Effector CD4-positive, alpha-beta T cell (primary cell): ENCODE results near the gene CEP152.

Experiments used
- DNase-seq: peaks from one replicate; pipeline ENCODE4 v3.0.0-alpha.2; 2020

CEP152 gene

DNA sequence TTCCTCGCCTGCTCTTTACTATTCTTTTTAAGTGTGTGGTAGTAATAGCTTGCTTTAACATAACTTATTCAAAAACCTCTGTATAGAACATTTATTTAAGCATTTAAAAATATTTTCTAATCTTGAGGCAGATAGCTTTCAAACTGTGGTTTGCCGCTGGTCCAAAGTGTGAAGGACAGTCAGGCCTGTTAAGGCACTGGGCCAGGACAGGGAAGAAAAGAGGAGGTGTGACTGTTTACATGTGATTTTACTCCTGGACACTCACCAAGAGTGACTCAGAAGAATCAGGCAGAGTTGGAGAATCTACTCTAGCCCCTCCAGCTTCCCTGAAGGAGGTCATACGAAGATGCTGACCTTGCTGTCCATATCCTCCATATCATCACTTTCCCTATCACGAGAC lies 44.7 kb downstream of the CEP152 start:
- no peak for DNase-seq

DNA sequence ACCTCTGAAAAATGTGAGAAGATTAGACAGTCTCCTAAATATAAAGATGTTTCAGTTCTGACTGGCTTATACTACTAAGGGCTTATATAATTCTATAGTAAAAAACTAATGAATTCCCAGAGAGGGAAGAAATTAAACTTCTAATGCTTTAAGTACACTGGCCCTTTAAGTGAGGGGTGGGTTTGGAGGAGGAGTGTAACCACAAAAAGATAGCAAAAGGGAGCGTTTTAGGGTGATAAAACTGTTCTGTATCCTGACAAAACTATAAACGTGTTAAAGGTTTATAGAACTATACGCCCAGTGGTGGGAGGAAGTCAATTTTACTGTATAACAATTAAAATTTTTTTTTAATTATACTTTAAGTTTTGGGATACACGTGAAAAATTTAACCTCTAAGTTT lies 45.8 kb downstream of the CEP152 start:
- no peak for DNase-seq

DNA sequence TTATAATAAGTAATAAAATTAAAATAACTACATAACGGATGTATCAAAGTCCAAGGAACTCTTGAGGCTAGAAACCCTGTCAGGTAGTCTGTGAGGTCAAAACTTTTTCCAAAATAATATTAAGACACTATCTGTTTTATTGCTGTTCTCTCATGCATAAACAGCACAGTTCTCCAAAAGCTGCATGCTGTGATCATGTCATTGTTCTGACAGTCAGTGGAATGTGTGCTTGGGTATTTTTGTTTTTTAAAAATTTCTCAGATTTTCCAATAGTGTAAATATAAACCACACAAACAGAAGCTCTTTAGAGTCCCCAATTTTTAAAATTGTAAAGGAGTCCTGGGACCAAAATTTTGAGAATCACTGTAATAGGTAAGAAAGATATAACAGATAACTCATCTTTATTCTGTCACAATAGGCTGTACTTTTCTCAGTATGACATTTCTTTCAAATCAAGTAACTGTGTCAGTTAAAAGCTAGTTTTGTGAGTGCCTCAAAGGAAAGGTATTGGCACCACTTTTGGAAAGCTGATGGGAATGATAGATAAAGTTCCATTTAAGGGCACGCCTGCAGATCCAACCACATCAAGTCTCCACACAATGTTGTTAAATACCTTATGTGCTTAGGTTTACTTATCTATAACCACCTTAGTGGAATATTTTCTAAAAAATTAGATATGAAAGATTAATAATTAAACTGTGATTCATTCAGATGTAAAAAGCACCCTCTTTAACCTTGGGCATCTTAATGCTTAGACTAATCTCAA lies 49.3 kb downstream of the CEP152 start:
- no peak for DNase-seq

DNA sequence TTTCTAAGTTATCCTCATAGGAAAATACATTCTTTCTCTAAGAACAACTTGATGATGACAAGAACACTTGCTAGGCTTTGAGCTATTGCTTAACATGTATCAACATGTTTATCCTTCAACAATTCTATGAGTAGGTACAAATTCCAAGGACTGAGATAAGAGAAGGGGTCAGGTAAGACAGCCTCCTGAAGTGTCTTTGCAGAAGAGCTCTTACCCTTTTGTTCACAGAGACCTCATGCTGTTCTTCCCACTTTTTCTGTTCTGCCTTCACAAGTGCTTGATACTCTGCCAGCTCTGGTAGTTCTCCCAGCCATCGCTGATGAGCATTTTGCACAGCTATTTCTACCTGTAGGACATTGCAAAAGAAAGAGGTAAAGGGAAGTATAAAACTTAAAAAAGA lies 50.9 kb downstream of the CEP152 start:
- DNase-seq: no peak

DNA sequence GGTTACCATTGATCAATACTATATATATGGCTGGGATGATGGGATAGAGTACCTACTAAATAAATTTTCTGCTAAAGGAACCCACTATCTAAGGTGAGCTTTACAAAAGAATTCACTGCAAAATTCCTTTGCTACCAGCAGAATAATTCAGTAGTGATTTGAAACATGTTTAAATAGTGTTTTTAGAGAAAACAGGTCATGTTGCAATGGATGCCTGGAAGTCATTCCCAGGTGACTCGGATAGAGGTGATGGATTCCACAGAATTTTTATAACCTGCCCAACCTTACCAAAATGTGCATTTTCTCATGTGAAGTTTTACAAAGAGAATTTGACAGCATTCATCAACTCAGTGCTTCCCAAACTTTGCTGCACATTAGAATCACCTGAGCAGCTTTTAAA lies 53.2 kb downstream of the CEP152 start:
- no peak for DNase-seq

DNA sequence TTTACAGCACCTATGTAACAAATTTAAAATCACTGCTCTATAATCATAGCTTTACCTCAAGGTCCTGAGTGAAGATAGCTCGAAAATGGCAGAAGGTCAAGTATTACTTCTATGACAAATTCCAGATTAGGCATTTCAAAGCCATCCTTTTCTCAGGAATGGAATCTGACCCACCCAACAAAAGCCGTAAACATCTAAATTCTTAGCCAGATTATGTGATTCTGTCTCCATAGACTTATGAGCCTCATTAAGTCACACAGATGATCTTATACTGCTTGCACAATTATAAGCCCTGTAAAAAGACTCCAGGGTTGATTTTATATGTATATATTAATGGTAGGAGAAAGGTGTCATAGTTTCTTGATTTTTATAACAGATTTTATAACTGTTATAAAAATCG lies 56.9 kb downstream of the CEP152 start:
- no peak for DNase-seq

DNA sequence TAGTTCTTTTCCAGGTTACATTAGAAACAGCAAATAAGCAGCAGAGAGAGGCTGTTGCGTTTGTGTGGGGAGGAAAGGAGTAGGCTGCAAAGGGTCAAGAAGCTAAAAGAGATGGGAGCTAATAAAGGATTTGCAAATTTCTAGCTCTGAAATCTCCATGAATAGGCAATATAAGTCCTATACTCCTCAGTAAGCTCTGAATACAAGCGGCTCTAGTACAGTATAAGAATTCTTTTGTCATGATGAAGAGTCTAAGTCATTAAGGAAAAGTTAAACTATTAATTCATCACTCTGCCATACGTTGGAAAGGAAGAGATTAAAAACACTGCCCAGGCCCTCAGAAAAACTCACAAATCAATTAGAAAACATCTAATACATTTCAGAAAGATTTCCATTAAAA lies 59.3 kb downstream of the CEP152 start:
- DNase-seq: no peak

DNA sequence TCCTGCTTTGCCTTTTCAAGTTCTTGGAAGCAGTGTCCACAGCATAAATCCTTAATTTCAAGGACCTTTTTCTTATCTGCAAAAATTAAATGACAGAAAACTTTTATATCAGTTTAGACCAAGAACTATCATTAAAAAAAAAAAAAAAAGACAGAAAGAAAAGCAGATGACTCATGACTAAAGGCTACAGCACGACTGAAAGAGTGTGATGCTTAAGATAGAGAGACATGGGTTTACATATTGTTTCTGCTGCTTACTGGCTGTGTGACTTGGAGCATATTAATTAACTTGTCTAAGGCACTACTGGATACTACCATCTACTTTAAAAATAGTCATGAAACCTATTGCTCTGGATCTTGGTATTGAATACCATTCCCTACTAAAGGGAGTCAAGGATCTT lies 62.3 kb downstream of the CEP152 start:
- DNase-seq: no peak

DNA sequence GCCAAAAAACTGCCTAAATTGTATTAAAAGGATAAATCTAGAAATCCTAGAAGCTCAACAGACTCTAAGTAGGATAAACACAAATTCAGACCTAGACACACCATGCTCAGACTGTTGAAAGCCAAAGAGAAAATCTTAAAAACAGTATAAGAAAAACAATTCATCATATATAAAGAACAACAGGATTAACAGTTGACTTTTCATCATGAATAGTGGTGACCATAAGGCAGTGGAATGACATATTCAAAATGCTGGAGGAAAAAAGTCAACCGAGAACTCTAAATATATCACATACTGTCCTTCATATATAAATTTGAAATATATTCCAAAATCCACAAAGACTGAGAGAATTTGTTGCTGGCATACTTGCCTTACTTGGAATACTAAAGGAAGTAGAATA lies 77.3 kb downstream of the CEP152 start:
- DNase-seq: no peak

DNA sequence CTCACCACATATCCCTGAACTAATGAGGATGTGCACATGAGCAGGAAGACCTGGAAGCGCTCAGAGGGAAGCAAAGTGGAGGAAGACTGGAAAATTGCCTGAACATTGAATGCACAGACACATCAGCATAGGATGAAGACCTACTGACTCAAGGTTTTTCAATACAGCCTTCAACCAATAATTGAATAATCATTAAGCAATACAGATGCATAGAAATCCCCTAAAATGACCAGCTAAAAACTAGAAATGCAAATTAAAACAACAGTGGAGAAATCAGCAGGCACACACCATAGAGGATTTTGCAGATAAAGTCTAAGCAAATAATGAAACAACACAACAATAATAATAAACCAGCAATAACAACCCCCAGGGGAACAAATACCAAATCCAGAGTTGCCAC lies 80.4 kb downstream of the CEP152 start:
- no peak for DNase-seq

DNA sequence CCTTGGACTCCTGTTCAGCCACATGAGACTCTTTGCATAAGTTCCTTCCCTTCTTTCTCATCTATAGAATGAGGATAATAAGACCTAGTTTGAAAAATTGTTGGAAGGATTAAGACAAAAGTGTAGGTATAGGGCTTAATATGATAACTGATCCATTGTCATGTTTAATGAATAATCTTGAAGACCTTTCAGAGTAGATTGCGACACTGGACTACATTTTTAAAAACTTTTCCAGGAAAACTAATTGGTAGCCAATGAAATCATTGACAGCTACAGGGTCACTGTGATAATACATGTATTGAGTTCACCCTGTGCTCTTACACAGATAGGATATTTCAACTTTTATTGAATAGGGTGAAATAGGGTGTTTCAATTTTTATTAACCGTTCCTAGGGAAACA lies 86.9 kb downstream of the CEP152 start:
- DNase-seq: no peak

DNA sequence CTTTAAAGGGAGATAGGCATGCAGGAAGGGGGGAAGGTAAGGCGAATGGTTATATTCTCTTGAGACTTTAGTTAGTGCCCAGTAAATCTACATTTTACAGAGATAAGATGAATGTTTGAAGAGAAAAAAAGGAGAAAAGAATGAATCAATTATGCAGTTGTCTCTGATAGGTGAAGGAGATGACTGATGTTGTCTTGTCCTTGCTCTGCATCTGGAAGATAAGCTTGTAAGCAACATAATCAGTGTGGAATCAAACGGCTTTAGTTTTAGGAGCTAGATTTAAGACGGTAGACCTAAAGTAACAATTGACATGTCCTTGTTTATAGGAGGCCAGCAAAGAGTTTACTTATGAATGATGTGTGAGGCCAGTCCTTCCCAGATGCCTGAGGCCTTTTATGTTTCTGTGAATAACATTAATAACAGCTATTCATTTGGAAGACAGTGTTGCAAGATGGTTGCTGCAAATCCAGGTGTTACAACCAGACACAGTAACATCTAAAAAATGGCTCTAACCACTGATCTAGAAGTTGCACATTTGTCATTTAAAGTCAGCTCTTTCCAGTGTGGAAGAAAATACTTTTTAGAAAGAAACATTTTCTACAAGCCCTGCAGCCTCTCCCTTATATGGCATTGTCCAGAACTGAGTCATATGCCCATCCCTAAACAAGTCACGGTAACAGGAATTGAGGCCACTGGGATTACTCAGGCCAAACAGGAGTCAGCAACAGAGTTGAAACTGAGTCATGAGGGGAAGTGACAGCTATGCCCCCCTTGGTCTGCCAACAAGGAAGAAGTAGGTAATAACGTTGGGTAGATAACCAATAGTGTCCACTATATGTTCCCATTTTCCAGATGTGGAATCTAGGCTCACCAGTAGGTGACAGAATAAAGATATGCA lies 87.9 kb downstream of the CEP152 start:
- DNase-seq: no peak

DNA sequence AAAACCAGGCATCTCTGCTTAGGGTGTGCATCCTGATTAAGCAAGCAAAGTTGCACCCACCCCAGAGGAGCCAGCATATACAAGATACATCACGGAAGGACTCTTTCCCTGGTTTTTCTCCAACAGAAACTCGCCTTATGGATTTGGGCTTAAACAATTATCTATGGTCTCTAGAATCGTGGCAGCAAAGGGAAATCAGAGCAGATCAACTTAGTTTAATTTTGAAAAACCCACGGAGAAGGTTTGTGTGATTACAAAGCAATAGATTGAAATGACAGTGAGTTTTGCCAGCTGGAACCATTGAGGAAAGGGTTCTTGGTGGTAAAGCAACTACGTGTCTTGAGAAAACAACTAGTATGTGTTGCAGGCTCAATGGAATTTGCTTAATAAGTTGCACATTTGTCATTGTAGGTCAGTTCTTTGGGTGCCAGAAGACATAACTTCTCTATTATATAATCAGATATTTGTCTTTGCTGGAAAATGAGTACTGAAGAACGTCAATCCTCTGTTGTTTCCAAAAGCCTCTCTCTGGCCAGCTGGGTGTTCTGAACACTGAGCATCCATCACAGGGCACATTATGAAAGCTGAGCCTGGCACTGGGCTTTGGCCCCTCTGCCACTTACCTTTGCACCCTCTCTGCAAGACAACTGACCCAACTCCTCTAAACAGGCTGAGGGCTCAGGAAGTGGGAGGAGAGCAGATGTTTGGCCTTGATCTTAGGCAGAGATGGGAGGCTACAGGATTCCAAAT lies 89.6 kb downstream of the CEP152 start:
- no peak for DNase-seq

DNA sequence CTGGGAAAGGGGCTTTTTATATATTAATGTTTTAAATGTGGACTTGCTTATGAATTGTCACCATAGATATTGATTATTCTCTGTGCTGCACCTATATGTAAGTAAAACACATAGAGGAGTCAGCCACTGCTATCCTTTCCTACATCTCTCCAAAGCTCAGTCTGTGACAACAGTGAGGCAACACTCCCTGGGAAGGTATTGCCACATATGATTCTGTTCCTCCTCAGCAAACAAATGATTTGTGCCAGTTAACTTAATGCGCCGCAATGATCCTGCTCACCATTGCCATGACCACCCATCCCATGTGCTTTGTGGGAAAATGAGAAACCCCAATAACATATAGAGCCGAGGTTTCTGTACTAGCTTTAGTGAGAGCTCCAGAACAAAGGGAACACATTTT lies 90.2 kb downstream of the CEP152 start:
- DNase-seq: no peak

DNA sequence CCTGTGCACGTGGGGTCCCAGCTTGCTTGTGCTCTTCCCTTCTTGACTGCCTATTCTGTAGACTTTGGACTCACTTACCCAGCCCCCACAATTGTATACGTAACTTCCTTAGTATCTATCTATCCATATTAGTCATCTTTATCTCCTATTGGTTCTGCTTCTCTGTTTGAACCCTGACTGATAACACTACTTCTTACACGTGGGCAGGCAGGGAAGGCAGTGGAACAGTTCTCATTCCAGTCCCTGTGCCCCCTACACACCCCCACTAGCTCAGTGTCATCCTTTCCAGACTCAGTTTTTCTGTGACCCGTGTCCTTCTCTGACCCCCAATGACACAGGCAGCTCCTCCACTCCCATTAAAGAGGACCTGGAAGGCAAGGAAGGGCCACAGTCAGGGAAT lies 91.2 kb downstream of the CEP152 start:
- no peak for DNase-seq

DNA sequence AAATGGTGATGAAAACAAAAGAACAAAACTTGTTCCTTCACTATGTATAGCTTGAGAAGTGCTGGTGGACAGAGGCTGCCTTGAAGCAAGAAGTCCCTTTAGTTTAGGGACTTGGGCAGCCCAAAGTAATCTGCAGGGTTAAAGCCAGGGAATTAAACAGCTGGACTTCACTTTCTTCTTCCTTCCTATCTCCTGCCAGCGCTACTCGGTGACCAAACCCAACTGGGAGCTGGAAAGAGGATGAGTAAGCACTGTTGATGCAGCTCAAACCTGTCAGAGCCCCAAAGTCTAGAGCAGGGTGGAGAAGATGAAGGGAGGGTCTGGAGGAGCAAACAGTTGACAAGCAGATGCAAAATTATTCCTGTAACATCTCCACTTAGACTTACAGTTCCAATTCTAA lies 92.2 kb downstream of the CEP152 start:
- no peak for DNase-seq

DNA sequence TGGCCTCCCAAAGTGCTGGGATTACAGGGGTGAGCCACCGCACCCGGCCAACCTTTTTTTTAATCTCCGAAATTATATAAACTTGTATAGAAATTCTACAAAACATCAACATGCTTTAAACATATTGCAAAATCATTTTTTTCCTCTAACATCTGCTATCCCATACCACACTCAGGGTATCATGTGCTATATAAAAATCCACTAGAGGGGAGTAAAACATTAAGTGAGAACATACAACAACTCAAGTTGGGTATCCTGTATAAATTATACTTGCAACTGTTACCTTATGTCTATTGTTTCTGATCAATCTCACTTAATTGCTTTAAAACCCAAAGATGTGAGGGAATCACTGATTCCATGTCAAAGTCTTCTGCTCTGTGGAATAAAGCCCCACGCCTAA lies 93.4 kb downstream of the CEP152 start:
- DNase-seq: no peak

DNA sequence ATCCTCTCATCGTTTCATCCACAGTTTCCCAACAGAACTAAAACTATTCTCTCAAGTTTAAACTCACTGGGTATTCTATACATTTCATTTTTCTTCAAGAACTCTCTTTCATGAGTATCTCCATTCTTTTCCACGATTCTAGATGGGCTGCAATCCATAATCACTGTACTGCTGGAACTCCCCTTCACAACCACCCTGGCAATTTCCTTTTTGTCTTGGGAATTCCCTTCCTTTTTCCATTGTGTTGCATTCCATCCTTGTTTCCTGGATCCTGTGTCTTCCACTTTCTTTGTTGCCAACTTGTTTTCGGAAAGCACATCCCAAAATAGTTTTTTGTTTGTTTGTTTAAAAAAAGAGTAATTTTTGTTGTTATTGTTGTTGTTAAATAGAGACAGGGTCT lies 98.3 kb downstream of the CEP152 start:
- no peak for DNase-seq

DNA sequence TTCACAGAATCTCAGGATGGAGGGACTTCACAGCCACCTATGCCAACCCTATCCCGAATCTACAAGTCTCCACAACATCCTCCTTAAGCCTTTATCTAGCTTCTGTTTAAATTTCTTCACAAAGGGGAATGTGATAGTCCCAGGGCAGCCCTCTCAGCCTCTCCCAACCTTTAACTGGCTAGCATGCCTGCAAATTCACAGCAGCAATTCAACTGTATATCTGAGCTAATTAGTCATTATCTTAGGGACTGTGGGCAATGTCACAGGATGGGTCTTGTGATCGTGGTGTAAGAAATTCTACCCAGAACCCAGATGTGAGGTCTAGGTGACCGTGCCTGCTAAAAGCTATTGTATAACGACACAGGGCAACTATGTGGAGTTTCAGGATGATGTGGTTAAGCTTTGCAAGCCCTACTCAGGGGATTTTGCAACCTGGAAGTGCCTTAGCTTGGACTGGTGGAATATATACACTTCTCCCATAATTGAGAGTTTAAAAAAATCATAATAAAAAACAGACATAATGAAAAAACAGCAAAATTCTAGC lies 99.8 kb downstream of the CEP152 start:
- DNase-seq: no peak

DNA sequence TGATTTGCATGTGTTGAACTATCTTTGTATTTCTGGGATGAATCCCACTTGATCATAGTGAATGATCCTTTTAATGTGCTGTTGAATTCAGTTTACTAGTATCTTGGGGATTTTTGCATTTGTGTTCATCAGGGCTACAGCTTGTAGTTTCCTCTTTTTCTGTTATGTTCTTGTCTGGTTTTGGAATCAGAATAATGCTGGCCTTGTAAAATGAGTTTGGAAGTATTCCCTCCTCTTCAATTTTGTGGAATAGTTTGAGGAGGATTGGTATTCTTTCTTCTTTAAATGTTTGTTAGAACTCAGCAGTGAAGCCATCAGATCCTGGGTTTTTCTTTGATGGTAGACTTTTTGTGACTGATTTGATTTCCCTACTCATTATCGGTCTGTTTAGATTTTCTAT lies 102.2 kb downstream of the CEP152 start:
- DNase-seq: no peak

DNA sequence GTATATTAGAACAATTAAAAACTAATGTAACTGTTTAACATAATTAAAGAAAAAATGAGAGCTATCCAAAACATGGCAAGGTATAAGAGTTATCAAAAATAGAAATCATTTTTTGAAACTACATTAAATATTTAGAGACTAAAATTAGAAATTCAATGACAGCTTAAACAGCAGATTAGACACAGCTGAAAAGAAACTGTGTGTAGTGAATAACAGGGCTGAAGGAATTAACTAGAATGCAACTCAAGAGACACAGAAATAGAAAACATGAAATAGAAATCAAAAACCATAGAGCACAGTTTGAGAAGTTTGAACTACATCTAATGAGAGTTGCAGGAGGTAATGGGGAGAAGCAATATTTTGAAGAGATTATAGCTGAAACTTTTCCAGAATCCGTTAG lies 105.5 kb downstream of the CEP152 start:
- no peak for DNase-seq

DNA sequence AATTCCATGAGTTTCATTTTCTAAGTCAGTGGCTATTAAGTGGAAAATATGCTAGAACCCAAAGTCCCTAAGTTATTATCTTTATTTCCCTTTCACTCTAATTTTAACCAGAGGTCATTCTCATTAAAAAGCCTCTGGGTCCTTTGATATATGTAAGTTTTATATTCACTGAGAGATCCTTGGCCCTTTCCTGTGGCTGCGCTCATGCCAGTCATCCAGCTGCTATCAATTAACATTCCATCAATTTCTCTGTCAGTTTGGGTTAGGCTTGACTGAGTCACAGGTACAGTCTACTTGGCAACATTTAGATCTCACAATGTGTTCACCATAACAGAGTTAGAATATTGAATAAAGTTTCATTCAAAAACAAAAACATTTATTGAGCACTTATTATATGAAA lies 107.3 kb downstream of the CEP152 start:
- no peak for DNase-seq

DNA sequence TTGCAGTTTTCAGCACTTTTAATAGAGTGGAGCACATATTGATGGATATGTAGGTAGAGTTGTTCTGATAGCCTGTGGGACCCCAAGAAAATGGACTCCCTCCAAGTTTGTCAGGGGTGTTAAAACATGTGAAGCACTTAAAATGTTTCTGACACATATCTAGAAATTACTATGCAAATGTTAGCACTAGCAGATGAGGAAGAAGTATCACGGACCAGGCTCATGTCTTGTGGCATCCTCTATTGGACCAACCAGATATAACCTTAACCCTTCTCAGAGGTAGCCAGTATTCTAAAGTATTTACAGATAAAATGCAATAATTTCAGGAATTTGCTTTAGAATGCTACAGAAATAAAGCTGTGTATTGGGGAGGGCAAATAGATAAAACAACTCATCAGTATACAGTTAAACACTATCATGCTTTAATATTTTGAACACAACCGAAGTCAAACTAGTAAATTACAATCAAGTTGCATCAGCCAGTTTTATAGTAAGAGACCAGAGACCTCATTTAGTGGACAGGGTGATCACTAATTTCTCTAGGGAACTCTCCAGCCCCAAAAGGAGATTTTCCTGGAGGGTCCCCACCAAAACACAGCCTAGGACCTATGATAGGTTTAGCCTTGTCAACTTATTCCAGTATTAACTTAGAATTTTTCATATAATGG lies 108.2 kb downstream of the CEP152 start:
- no peak for DNase-seq
